Stimulated activated CD8-positive, alpha-beta memory T cell treated with anti-CD3 and anti-CD28 coated beads, Interleukin-12 subunit alpha, Interleukin-12 subunit beta, amount 100 ng/mL, for 4 hours (primary cell): ENCODE measurements around the gene MED13L.

ENCODE experiments used
- DNase-seq: peaks from one replicate; pipeline ENCODE4 v3.0.0-alpha.2; 2020; ENCODE audit warnings: low read depth

Gene MED13L

GRCh38 chr12:116278279-116278626 lies 760 bp upstream of the MED13L start:
- no peak for DNase-seq

DNA sequence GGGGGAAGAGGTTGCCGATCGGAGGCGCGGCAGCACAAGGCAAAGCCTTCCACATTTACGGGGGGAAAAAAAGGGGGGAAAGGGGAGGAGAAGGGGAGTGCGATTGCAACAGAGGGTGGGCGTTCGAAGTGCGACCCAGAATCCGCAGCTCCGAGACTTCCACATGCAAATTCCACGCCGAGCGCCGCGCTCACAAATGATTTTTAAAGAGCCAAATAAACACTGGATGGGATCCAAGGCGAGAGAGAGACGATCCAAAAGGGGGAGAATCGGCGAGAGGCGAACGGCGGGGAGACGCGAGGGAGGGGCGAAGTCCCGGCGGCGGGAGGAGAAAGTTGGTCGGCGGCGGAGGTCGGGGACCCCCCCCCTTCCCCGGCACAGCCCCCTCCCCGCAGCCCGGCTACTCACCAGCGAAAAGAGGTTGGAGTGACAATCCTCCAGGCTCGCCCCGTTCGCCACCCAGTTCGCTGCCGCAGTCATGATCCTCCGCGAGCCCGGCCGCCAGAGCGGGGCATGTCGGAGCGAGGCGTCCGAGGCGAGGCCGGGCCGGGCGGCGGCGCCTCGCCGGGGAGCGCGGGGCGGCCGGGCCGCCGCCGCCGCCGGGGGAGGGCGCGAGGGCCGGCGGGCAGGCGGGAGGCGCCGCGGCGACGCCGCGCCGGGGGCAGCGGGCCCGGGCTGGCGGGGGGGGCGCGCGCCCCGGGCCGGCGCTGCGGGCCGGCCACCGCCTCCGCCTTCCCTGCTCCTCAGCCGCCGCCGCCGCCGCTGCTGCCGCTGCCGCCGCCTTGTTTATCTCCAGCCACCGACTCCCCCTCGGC lies 634 bp downstream of the MED13L start:
- peak; percentile 36 for DNase-seq

DNA sequence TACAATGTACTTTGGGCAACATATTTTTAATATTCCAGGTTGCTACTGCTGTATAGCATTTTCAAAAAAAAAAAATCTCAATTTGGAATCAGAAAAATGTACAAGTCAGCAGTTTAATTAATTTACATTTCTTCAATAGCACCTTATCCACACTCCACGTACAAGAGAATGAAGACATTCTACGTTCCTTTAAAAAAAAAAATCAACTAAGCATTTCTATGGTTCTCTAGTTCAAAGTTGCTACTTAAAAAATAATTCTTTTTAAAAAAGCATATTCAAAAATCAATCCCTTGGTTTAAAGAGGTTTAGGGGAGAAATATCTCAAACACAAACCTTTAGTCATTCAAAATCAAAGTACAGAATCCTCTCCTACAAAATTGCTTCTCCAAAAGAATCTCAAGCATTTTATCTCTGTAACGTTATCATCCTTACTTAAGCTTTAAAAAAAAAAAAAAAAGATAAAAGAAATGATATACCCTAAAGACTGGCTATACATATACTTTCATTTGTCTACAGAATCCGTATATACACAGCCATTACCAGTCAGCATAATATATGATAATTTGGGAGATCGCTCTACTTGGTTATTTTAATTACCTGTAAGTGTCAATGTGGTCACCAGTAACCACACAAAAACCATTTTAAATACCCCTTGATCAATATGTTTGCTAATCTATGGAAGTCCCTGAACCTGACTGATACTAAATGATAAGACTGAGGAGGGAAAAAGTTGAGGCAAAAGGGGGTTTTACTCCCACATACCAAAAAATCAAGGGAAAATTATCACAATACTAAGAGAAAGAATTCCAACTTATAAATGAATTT lies 2.7 kb downstream of the MED13L start:
- no peak for DNase-seq

GRCh38 chr12:116273813-116274550 lies 3.5 kb downstream of the MED13L start:
- DNase-seq: no peak

- DNase-seq: no peak
These were observed 9.5 kb downstream of the MED13L start for GRCh38 chr12:116267948-116268347.

- DNase-seq: no peak
These were observed 10.7 kb downstream of the MED13L start for GRCh38 chr12:116266631-116267349.

- DNase-seq: no peak
These were observed 11.3 kb downstream of the MED13L start for GRCh38 chr12:116266168-116266601.

GRCh38 chr12:116265351-116266147 lies 11.9 kb downstream of the MED13L start:
- DNase-seq: no peak

DNA sequence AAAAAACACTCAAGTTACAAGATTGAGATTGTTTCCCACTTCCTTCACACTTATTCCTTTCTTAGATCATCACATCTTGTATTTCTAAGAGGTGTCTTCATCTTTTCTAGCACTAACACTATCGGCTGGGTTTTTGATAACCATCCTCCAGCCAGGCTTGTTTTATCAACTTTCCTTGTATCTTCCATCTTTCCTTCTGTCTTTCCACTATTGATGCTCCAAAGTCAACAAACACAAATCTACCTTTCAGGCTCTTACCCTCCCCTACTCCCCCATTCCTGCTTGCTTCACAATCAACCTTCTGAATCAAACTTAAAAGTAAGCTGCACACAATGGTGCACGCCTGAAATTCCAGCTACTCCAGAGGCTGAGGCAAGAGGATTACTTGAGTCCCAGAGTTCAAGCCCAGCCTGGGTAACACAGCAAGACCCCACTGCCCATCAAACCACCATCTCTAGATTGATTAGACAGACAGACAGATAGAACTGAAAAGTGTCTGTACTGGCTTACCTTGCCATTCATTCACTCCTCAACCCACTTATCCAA lies 12.9 kb downstream of the MED13L start:
- no peak for DNase-seq

- no peak for DNase-seq
These were observed 13.6 kb downstream of the MED13L start for GRCh38 chr12:116263844-116264243.

GRCh38 chr12:116263431-116263830 lies 14.1 kb downstream of the MED13L start:
- no peak for DNase-seq

DNA sequence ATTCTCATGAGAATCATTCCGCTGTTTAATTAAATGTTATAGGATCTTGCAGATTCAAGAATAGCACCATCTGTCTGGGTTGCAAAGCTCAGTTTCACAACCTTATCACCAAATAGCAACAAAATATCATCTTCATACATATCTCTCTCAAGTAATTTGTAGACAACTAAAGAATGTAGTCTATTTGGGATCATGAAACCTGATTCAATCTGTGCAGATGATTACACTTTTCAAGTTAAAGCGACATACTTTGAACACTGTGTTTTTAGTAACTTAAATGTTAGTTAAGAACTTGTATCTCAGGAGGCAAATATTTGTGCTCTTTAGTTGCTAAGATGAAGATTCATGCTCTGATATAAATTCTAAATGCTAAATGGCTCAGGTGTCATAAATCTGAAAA lies 14.8 kb downstream of the MED13L start:
- DNase-seq: no peak

DNA sequence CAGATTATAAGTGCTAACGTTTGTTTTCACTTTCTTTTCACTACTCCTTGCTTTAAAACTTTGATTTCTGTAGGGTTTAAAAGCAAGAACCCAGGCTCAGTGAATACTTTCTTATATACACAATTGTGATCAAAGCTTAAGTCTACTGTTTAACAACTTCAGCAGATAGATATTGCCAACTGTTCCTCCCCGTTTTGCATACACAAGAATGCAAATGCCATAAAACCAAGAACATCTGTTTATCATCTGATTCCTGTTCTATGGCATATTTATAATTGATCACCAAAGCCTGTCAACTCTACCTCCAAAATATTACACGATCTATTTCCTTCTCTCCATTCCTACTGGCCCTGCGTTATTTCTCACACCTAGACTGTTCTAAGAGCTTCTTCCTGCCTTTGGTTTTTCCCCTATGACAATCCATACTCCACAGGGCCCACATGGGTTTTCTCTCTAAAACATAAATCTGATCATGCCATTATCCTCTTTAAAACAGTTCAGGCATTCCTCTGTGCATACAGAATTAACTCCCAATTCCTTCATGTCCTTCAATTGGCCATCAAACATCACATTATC lies 15.9 kb downstream of the MED13L start:
- DNase-seq: no peak

- DNase-seq: no peak
These were observed 17.5 kb downstream of the MED13L start for GRCh38 chr12:116259800-116260577.

- DNase-seq: no peak
These were observed 19.7 kb downstream of the MED13L start for GRCh38 chr12:116257826-116258225.

DNA sequence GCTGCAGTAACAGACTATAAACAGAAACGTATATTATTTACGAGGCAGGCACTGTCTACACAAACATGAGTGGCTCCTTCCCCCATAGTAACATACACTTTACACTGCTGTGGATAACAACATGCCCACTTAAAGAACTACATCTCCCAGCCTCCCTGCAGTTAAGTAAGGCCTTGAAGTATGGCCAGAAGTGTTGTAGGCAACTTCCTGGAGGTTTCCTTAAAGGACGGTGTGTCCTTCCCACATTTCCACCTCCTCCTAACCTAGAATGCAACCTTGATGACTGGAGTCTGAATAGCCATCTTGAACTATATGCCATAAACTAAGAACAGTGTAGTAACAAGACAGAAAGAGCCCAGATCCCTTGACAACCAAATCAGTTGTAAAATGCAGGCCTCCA lies 20.3 kb downstream of the MED13L start:
- no peak for DNase-seq

DNA sequence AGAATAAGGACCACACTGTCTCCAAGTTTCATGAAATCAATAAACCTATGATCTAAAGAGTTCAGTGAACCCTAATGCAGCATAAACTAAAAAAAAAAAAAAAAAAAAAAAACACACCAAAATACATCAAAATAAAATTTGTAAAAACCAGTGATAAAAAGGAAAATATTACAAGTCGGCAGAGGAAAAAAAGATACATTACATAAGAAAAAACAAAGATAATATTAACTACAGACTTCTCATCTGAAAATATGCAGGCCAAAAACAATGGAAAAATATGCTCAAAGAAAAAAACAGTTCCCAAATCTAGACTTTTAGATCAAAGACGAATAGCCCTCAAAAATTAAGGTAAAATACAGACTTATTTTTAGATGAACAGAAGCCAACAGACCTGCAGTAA lies 27.6 kb downstream of the MED13L start:
- DNase-seq: no peak

GRCh38 chr12:116248930-116249329 lies 28.6 kb downstream of the MED13L start:
- no peak for DNase-seq

GRCh38 chr12:116248433-116248832 lies 29.1 kb downstream of the MED13L start:
- DNase-seq: no peak

DNA sequence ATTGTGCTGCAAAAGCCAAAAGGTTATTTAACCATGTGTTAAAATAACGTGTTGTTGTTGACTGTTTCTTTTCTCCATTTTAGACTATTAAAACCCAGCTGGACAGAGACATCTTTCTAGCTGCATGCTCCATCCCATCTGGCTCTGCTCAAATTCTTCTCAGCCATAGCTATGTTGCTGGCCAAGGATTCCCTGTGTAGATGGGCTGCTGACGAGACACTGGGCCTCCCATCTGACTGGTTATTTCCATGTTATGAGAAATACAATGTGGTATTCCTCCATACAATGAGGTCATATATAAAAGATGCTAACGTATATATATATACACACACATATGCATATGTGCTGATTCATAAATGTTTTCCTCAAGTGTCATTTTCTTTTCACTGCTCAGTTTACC lies 30.1 kb downstream of the MED13L start:
- no peak for DNase-seq
